GM18873 (cell line): Measurements from ENCODE around the gene ADARB1.

ENCODE experiments used
- ATAC-seq: cut with Tn5 transposase; IDR thresholded peaks from one replicate; pipeline ENCODE4 v1.9.1; 2021; ENCODE audit warnings: mild to moderate bottlenecking, moderate library complexity, moderate number of reproducible peaks; ENCODE audit not compliant: unreplicated experiment, low FRiP score

Gene ADARB1

GRCh38 chr21:45073301-45074047 lies 906 bp upstream of the ADARB1 start:
- no peak for ATAC-seq

DNA sequence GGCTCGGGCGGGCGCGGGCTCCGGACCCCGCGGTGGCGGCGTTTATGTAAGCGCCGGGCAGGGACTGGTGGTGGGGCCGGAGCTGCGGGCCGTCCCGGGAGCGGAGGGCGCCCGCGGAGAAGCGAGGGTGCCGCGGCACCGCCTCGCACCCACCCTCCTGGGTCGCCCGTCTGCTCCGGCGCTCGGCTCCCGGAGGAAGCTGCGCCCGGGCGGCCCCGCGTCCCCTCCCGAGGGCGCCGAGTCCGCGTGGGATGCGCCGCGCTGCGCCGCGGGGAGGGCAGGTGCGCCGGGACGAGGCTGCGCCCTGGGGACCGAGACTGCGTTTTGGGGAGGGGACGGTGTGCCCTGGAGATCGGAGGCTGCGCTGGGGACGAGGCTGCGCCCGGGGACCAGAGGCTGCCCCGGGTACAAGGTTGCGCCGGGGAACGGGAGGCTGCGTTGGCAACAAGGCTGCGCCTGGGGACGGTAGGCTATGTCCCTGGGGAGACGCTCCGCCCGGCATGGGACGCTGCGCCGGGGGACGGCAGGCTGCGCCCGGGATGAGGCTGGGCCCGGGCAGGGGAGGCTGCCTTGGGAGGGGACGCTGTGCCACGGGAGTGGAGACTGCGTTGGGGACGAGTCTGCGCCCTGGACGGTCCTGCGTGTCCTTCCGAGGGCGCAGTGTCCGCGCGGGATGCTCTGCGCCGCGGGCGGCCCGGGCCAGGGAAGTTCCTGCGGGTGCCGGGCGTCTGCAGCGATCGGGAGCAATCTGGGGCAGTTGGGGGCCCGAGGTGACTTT lies 627 bp downstream of the ADARB1 start:
- no peak for ATAC-seq

GRCh38 chr21:45075596-45076244 lies 1.3 kb downstream of the ADARB1 start:
- no peak for ATAC-seq

GRCh38 chr21:45076245-45076711 lies 1.9 kb downstream of the ADARB1 start:
- ATAC-seq = no peak

GRCh38 chr21:45078371-45078770 lies 4.0 kb downstream of the ADARB1 start:
- no peak for ATAC-seq

GRCh38 chr21:45078877-45079281 lies 4.5 kb downstream of the ADARB1 start:
- ATAC-seq = no peak

DNA sequence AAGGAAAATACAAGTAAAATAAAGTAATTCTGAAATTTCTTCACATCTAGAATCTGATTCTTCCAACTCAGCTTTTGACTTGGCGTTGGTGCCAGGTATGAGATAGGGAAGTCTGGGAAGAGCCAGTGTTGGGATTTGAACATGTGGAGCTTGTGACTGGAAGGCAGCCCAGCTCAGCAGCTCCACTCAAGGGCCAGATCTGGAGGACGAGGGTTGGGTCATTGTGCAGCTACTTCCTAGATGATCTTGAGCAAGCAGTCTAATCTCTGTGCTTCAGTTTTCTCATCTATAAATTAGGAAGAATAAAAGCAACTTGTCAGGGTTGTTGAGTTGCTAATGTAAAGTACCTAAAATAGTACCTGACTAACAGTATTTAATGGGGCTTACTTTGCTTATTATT lies 5.0 kb downstream of the ADARB1 start:
- ATAC-seq = no peak

DNA sequence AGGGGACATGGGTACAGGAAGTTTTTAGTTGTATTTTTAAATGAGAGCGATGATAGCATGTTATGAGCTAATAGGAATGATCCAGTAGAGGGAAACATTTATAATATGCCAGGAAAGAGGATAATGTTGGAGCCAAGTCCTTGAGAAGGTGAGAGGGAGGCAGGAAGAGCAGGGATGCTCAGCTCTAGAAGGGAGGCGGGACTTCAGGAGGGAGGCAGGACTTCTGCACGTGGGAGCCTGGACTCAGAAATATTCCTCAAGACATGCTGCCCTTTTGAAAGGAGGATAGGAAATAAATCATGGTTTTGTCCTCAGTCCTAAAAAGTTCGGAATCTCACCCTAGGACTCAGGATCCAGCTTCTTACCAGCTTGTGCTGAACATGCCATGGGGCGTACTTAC lies 5.9 kb downstream of the ADARB1 start:
- ATAC-seq = no peak

DNA sequence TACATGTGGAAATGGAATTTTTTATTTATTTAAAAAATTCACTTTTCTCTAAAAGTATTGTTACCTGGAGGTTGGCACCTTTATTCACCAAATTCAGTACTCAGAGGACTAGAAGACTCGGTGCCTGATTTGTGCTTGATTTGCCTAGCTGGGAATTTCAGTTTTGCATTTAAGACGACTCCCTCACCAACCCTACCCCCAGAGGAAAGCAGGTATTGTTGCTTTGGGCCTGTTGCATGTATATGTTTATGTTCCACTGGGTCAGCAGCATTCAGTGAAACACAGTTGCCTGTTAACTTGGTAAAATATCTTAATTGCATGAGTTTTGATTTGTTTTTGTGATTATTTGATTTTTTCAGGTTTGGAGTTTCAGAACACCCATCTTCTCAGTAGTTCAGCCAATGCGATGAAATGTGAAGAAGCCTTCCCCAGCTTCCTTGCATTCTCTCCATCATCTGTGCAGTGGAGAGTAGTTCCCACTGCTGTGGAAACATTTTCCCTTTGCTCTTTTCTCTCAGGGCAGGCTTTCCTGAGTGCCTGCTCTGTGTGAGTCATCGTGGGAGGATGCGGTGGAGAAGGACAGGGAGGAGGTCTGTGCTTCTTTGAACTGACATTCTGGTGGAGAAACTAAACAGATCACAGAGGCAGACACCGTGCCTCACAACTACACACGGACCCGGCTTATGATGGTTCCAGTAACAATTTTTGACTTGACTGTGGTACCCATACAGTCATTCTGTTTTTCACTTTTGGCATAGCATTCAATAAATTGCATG lies 6.4 kb downstream of the ADARB1 start:
- ATAC-seq = no peak

GRCh38 chr21:45081636-45082035 lies 7.3 kb downstream of the ADARB1 start:
- ATAC-seq = no peak

- ATAC-seq = no peak
These were observed 8.4 kb downstream of the ADARB1 start for GRCh38 chr21:45082736-45083135.

- no peak for ATAC-seq
These were observed 9.7 kb downstream of the ADARB1 start for GRCh38 chr21:45084121-45084520.

DNA sequence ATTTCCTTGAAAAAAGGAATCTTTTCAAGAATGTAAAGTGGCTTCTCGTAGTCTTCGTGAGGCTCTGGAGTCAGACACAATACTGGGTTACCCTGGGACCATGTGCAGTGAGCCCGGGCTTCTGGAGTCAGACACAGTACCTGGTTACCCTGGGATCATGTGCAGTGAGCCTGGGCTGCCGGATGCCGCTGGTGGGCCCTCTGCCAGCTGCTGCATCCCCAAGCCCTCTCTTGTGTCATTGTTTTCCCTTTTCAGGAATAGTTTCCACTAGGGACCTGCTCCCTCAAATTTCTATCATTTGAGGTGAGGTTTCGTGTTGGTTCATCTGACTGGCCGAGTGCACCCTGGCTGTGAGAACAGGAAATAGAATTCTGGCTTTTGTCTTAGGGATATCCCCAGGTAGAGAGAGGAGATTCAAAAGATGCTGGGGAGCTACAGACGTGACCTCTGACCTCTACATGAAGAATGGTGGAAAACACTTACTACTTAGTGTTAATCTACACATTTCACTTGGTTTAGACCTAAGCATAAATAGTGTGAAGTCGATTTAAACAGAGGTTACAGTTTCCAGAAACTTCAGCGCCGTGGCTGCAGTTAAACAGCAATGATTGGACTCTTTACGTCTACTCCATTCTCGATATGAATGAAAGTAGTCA lies 10.6 kb downstream of the ADARB1 start:
- ATAC-seq = no peak

GRCh38 chr21:45085700-45086099 lies 11.3 kb downstream of the ADARB1 start:
- ATAC-seq = no peak

GRCh38 chr21:45086337-45086958 lies 12.1 kb downstream of the ADARB1 start:
- no peak for ATAC-seq

DNA sequence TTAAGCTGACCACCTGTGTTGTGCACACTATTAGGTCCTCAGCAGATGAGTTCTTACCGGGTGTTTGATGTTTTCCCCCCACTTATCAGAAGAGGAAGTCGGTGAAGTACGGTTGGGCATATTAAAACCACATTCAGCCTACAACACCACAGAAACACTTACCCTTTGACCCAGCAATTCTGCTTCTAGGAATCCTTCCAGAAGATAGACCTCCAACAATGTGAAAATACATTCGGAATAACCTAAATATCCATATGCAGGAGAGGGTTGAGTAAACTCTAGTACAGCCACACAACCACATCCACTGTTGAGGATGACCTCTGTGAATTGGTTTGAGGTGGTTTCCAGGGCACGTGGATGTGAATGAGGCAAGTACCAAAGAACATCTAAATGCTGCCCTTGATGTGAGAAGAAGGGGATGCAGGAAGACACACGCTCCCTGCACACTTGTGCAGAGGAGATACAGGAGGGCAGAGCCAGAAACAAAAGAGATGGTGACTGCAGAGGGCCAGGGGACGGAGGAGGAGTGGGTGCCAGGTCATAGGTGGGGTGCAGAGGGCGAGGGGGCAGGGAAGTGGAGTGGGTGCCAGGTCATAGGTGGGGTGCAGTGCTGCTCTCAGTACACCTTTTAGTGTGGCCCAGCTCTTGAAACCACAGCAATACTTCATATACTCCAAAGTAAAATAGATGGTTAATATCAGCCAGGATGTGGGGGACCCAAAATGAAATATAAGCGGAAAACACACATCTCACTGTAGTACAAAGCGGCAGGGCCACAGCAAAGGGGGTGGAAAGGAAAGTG lies 12.8 kb downstream of the ADARB1 start:
- no peak for ATAC-seq

DNA sequence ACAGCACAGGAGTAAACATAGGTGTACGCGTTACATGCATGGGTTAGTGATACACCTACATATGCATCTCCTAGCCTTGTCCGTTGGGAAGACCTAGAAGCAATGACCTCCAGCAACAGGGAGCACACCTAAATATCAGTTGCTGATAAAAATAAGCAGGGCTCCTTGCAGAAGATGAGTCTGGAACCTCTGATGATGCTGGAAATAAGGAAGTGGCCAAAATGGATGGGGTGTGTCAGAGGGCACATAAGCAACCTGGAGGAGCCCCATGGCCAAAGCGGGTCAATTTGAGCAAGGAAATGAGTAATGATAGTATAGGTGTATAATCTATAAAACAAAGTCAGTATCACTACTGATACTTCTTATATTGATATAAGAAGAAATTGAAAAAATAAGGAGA lies 13.7 kb downstream of the ADARB1 start:
- ATAC-seq = no peak

DNA sequence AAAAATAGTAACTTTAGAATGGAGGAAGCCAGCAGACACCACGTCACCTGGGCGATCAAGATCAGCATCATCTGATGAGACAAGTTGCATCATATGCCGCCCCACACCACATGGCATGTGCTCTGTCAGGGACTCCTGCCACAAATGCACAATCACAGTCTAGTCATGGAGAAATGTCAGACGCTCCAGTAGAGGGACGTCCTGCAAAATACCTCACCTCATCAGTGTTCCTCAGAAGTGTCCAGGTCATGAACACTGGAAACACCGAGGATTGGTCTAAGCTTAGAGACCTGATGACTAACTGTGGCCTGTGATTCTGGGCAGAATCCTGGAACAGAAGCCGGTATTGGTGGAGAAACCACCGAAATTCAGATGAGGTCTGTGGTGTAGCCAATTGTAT lies 14.3 kb downstream of the ADARB1 start:
- no peak for ATAC-seq

DNA sequence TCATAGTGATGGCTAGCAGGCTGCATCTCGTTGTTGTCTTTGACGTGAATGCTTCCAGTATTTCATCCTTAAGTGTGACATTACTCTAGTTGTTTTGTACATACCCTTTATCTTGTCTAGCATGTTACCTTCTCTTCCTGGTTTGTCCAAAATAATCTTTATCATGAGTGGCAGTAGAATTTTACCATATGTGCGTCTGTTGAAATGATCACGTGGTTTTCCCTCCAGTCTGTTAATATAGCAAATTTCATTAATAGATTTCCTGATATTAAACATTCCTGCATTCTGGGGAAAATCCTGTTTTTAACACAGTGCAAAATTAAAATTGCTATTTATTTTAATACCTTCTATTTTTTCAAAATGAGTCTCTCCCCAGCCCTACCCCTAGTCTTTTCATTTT lies 15.6 kb downstream of the ADARB1 start:
- ATAC-seq = no peak
